Measurements from ENCODE around the gene ZNF385B.
"Not testable (repeated sequence)": the region's sequence is repeated elsewhere in the genome, so short reads cannot be mapped to it uniquely, and the experiment has no call there.

The ZNF385B gene

GRCh38 chr2:179645047-179645446 lies 216.4 kb downstream of the ZNF385B start:
- no peak for TF ChIP-seq CTCF (IDR thresholded peaks at IDR 0.05; ENCODE audit: borderline replicate concordance, insufficient read depth, low read depth, low read length)
- no peak overlapping the region for H3K4me3 ChIP-seq (ENCODE audit: low read depth, low read length)

DNA sequence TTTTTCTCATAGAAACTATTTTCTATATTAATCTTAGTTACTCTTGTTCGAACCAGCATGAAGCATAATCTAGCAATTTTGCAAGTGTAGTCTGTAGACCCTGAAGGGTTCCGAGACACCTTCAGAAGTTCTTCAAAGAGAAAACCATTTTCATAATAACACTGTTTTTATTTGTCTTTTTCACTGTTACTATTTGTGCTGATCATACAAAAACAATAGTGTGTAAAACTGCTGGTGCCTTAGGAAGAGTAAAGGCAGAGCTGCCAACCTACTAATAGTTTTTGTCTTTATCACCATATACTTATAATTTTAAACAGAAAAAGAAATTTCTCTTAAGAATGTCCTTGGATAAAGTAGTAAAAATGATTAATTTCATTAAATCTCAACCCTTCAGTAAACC lies 218.9 kb downstream of the ZNF385B start:
- H3K4me3 ChIP-seq (ENCODE audit: low read depth, low read length) = no peak overlapping the region
- TF ChIP-seq CTCF (IDR thresholded peaks at IDR 0.05; ENCODE audit: borderline replicate concordance, insufficient read depth, low read depth, low read length) = no peak

GRCh38 chr2:179636995-179637394 lies 224.4 kb downstream of the ZNF385B start:
- TF ChIP-seq CTCF (IDR thresholded peaks at IDR 0.05; ENCODE audit: borderline replicate concordance, insufficient read depth, low read depth, low read length) = no peak
- no peak overlapping the region for H3K4me3 ChIP-seq (ENCODE audit: low read depth, low read length)

- no peak overlapping the region for H3K4me3 ChIP-seq (ENCODE audit: low read depth, low read length)
- TF ChIP-seq CTCF (IDR thresholded peaks at IDR 0.05; ENCODE audit: borderline replicate concordance, insufficient read depth, low read depth, low read length) = no peak
Observed at GRCh38 chr2:179636100-179636980, 225.1 kb downstream of the ZNF385B start.

DNA sequence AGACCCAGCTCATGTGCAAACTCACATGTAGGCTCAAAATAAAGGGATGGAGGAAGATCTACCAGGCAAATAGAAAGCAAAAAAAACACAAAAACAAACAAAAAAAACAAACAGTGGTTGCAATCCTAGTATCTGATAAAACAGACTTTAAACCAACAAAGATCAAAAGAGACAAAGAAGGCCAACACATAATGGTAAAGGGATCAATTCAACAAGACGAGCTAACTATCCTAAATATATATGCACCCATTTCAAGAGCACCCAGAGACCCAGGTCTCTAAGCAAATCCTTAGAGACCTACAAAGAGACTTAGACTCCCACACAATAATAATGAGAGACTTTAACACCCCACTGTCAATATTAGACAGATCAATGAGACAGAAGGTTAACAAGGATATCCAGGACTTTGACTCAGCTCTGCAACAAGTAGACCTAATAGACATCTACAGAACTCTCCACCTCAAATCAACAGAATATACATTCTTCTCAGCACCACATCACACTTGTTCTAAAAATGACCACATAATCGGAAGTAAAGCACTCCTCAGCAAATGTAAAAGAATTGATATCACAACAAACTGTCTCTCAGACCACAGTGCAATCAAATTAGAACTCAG lies 229.5 kb downstream of the ZNF385B start:
- not testable (repeated sequence) for H3K4me3 ChIP-seq (ENCODE audit: low read depth, low read length)

GRCh38 chr2:179629776-179630175 lies 231.6 kb downstream of the ZNF385B start:
- not testable (repeated sequence) for H3K4me3 ChIP-seq (ENCODE audit: low read depth, low read length)

DNA sequence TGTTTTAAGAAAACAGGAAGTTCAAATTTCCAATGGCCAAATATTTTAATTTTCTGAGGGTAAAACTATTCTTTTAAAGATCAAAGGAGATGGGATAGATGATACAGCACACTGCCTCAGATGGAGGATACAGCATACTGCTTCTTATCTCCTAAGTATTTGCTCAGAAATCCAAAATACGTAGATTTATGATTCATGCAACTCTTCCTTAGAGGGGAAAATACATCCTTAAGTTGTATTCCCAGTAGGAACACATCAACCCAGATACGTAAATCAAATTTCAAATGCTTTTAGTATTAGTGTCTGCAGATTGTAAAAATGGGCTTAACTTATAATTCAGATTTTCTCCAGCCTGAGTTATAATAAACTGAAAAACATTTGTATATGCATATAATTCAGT lies 235.2 kb downstream of the ZNF385B start:
- no peak overlapping the region for H3K4me3 ChIP-seq (ENCODE audit: low read depth, low read length)
- TF ChIP-seq CTCF (IDR thresholded peaks at IDR 0.05; ENCODE audit: borderline replicate concordance, insufficient read depth, low read depth, low read length) = no peak

DNA sequence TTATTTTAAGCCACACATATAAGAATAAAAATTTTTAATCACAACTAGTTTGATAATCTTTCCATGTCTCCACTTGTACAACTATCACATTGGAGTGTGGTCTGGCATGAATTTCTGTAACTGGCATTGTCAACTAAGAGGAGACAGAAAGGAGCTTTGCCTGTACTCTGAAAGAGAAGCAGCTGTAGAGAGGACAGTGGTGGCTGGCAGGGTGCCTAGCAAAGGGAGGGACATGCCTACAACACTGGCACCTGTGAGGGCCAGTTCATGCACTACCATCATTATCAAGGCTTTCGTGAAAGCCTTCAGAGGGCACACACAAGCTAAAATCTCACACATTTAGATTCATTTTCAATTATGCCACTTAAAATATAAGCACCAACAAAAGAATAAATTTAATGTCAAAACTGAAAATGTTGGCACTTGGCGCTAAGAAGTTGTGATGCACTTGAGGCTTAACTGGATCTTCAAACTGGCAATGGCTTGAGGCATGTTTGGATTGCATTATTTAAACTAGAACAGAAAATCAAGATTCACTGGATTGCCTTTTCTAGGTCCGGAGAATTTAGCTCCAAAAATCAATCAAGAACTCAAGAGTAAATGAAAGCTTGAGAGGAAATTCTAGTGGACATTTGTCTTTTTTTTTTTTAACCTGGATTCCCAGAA lies 238.6 kb downstream of the ZNF385B start:
- TF ChIP-seq CTCF (IDR thresholded peaks at IDR 0.05; ENCODE audit: borderline replicate concordance, insufficient read depth, low read depth, low read length) = no peak
- H3K4me3 ChIP-seq (ENCODE audit: low read depth, low read length) = no peak overlapping the region
